Activated gamma-delta T cell treated with Interleukin-2 at 50 U/mL for 16 hours (primary cell): ENCODE results near the gene RAP1GAP2.
A peak's percentile ranks its signal among the peaks of the same experiment; 100 is the strongest.

ENCODE experiments used
- DNase-seq: peaks from one replicate; pipeline ENCODE4 v3.0.0-alpha.2; 2020

RAP1GAP2 gene

GRCh38 chr17:2786176-2786881 lies 9.9 kb upstream of the RAP1GAP2 start:
- peak; percentile 84 for DNase-seq

- DNase-seq, result no peak
Observed at GRCh38 chr17:2789700-2790099, 6.5 kb upstream of the RAP1GAP2 start.

GRCh38 chr17:2792366-2793169 lies 3.7 kb upstream of the RAP1GAP2 start:
- DNase-seq, result peak; percentile 81

- no peak for DNase-seq
Observed at GRCh38 chr17:2794111-2794803, 2.0 kb upstream of the RAP1GAP2 start.

GRCh38 chr17:2795441-2796163 lies 636 bp upstream of the RAP1GAP2 start:
- DNase-seq, result no peak

- no peak for DNase-seq
Observed at GRCh38 chr17:2797226-2797625, 988 bp downstream of the RAP1GAP2 start.

- DNase-seq, result no peak
Observed at GRCh38 chr17:2797637-2798036, 1.4 kb downstream of the RAP1GAP2 start.

- DNase-seq, result no peak
Observed at GRCh38 chr17:2798188-2798587, 1.9 kb downstream of the RAP1GAP2 start.

GRCh38 chr17:2798678-2799077 lies 2.4 kb downstream of the RAP1GAP2 start:
- DNase-seq, result no peak

- DNase-seq, result no peak
Observed at GRCh38 chr17:2799653-2800052, 3.4 kb downstream of the RAP1GAP2 start.

- DNase-seq, result no peak
Observed at GRCh38 chr17:2800367-2800766, 4.1 kb downstream of the RAP1GAP2 start.

- no peak for DNase-seq
Observed at GRCh38 chr17:2801841-2802240, 5.6 kb downstream of the RAP1GAP2 start.

GRCh38 chr17:2802574-2802973 lies 6.3 kb downstream of the RAP1GAP2 start:
- DNase-seq, result no peak

- no peak for DNase-seq
Observed at GRCh38 chr17:2803386-2803785, 7.1 kb downstream of the RAP1GAP2 start.

GRCh38 chr17:2803971-2804370 lies 7.7 kb downstream of the RAP1GAP2 start:
- no peak for DNase-seq

GRCh38 chr17:2804912-2805311 lies 8.7 kb downstream of the RAP1GAP2 start:
- DNase-seq, result no peak

- DNase-seq, result no peak
Observed at GRCh38 chr17:2805961-2806360, 9.7 kb downstream of the RAP1GAP2 start.

- no peak for DNase-seq
Observed at GRCh38 chr17:2808367-2809335, 12.4 kb downstream of the RAP1GAP2 start.

- no peak for DNase-seq
Observed at GRCh38 chr17:2809337-2809736, 13.1 kb downstream of the RAP1GAP2 start.

- DNase-seq, result peak; percentile 31
Observed at GRCh38 chr17:2814049-2814448, 17.8 kb downstream of the RAP1GAP2 start.

- peak; percentile 98 for DNase-seq
Observed at GRCh38 chr17:2814481-2815341, 18.5 kb downstream of the RAP1GAP2 start.
